ENCODE results near the gene STIM1. TPM values are rescaled to one million over a fixed set of nuclear protein-coding genes. Genes with fewer than 3 reads are reported as not detected.
A peak's percentile ranks its signal among the peaks of the same experiment; 100 is the strongest.

STIM1 gene
- total and polyA plus RNA-seq, 10 of the 15 experiments (the other 5 are each of a cell fraction or from before 2014, with no cell fraction given), result 8.6 to 57.7 (median 29.3) TPM

- TF ChIP-seq MEF2B (IDR thresholded peaks at IDR 0.05; ENCODE audit: partially characterized antibody, poor library complexity, severe bottlenecking) (no peak), ZBTB4 (CRISPR knock-in tag; IDR thresholded peaks at IDR 0.05) (no peak), TBL1XR1 (IDR thresholded peaks at IDR 0.05; ENCODE audit: low read depth, low read length) (0 out of 2 replicates have a peak, but pooled peaks have one; percentile 25)
These were observed 10.1 kb downstream of the STIM1 start (continued) for GRCh38 chr11:3865388-3866193.

- Histone ChIP-seq H3K9ac (ENCODE audit: control insufficient read depth, insufficient read depth, low read length) (peak overlapping the region; percentile 56), H3K9me3 (replicated peaks; ENCODE audit: control insufficient read depth, insufficient read depth, low read length) (no peaks in the 10 kb centered on the region), H3K36me3 (ENCODE audit: control insufficient read depth in 2 of 2, insufficient read depth in 2 of 2, low read length in 1 of 2) (no peaks in the 10 kb centered on the region), H3K27ac (ENCODE audit: control insufficient read depth, insufficient read depth) (peak overlapping the region; percentile 82), H3K4me1 (ENCODE audit: control insufficient read depth, insufficient read depth, low read length) (peaks cover 66% of the 10 kb centered on the region), H2AFZ (ENCODE audit: control insufficient read depth, low read depth, low read length) (no peak overlapping the region; the same call in 1 of the 2 replicates), H3K4me2 (ENCODE audit: control insufficient read depth, insufficient read depth) (peak overlapping the region; percentile 86), H3K4me3 (peak overlapping the region; percentile 47; the same call in 1 of the 2 replicates), H3K27me3 (replicated peaks in 1 of 2; ENCODE audit: control insufficient read depth in 2 of 2, insufficient read depth in 2 of 2, low read length in 1 of 2) (no peaks in the 10 kb centered on the region), H3K79me2 (ENCODE audit: control insufficient read depth, insufficient read depth, low read length) (peaks cover 96% of the 10 kb centered on the region), H4K20me1 (ENCODE audit: control insufficient read depth, insufficient read depth) (no peaks in the 10 kb centered on the region)
- 84% methylated on average over 5 of the region's 5 CpGs for WGBS (ENCODE audit: insufficient coverage, insufficient replicate concordance, low lambda C conversion rate, missing lambda C conversion rate)
- no peak for FAIRE-seq
- intact Hi-C loops (cut with micrococcal nuclease; ENCODE audit: unreplicated experiment), result no loop called here
- ATAC-seq, result peak; percentile 83
- ChIA-PET SMC1A (ENCODE audit: uncharacterized antibody, unreplicated experiment) (interaction anchor here (0.7 to 23.8 kb wide), 11 partner anchors 12 to 207 kb away, joined by 3 to 633 read pairs (median 8); partner anchors contain the start of gene STIM1), RAD21 (ENCODE audit: unreplicated experiment) (interaction anchor here (0.9 to 7.0 kb wide), 13 partner anchors 9 to 86 kb away, joined by 3 to 114 read pairs (median 5); partner anchors contain the start of genes RHOG and STIM1), CTCF (interaction anchor here (1.3 to 39.6 kb wide), 6 partner anchors 1 to 207 kb away, joined by 3 to 1047 read pairs (median 8); partner anchors contain the start of genes RHOG and STIM1), POLR2A (interaction anchor here (0.6 to 18.1 kb wide), 11 partner anchors 9 to 520 kb away, joined by 3 to 405 read pairs (median 4); partner anchors contain the start of gene STIM1)
- TF ChIP-seq ZNF384 (IDR thresholded peaks at IDR 0.05; ENCODE audit: borderline replicate concordance, low read depth, low read length), result peak; percentile 87
- no peak for TF ChIP-seq ZSCAN29 (IDR thresholded peaks at IDR 0.05)
- TF ChIP-seq CTCF (IDR thresholded peaks at IDR 0.05 in 2 of 3, conservative IDR thresholded peaks at IDR 0.05 in 1 of 3; ENCODE audit: control insufficient read depth in 2 of 3, extremely low read depth in 1 of 3, insufficient read depth in 1 of 3, low read depth in 3 of 3, low read length in 3 of 3), result peak in 2 of 3 experiments; percentile 23 to 31; a peak in 2 of 6 replicates
- 0 out of 2 replicates have a peak, but pooled peaks have one; percentile 59 for TF ChIP-seq MLLT1 (IDR thresholded peaks at IDR 0.05)
- TF ChIP-seq ZZZ3 (IDR thresholded peaks at IDR 0.05; ENCODE audit: control insufficient read depth, insufficient read length, low read depth), result no peak
- TF ChIP-seq HDGF (IDR thresholded peaks at IDR 0.05), result peak; percentile 88
- TF ChIP-seq NFIC (IDR thresholded peaks at IDR 0.05; ENCODE audit: low read depth, low read length), result no peak
- peak; percentile 41; the same call in 1 of the 2 replicates for TF ChIP-seq PKNOX1 (IDR thresholded peaks at IDR 0.05)
- BruUV-seq (replicated peaks), result no TSS peak
- DNase-seq (ENCODE audit: low read depth, low spot score), result no peak
- in situ Hi-C loops (cut with MboI), result loop anchor here (25.0 kb wide), 2 partner anchors 1471 to 1821 kb away; partner anchors contain the start of genes OR51B5, TRIM22 and TRIM5
These were observed 10.7 kb downstream of the STIM1 start for GRCh38 chr11:3866206-3866605.

Data from GM12878 (cell line).